HUES64 (cell line): ENCODE measurements around the gene DTL.

Experiments used
- H3K27ac ChIP-seq: 2 replicates; pipeline ENCODE4 v1.7.0; 2013; ENCODE audit warnings: low read depth, low read length, inconsistent platforms
- H3K27me3 ChIP-seq: 2 replicates; pipeline ENCODE4 v1.6.1; 2013; ENCODE audit warnings: mild to moderate bottlenecking, low read length; ENCODE audit not compliant: insufficient read depth
- H3K36me3 ChIP-seq: 2 replicates; pipeline ENCODE4 v1.6.1; 2013; ENCODE audit warnings: mild to moderate bottlenecking, low read length; ENCODE audit not compliant: insufficient read depth
- H3K4me1 ChIP-seq: 2 replicates; pipeline ENCODE4 v1.6.1; 2013; ENCODE audit warnings: mild to moderate bottlenecking, low read length, moderate library complexity; ENCODE audit not compliant: insufficient read depth
- H3K4me3 ChIP-seq: 2 replicates; pipeline ENCODE4 v1.5.1; 2013; ENCODE audit warnings: mild to moderate bottlenecking, low read length, moderate library complexity
- H3K9ac ChIP-seq: 2 replicates; pipeline ENCODE4 v1.6.1; 2013; ENCODE audit warnings: mild to moderate bottlenecking, low read depth, low read length
- H3K9me3 ChIP-seq: 2 replicates; pipeline ENCODE4 v1.6.1; 2013; ENCODE audit warnings: low read depth, low read length; ENCODE audit not compliant: insufficient read depth
- WGBS: fragments of 150-250, 120-280 bp; methylation state at CpG from one replicate; pipeline ENCODE4 v1.1.7; 2013; ENCODE audit warnings: missing lambda C conversion rate; 5-methylcytosine and 5-hydroxymethylcytosine counted together

Gene DTL

GRCh38 chr1:212098310-212098709, 62.8 kb downstream of the DTL start:
- Histone ChIP-seq H3K27ac (no peak overlapping the region; the same call in 1 of the 2 replicates), H3K9ac (no peak overlapping the region), H3K4me3 (no peak overlapping the region), H3K27me3 (no peaks in the 10 kb centered on the region), H3K9me3 (no peaks in the 10 kb centered on the region), H3K4me1 (peaks cover 24% of the 10 kb centered on the region), H3K36me3 (peaks cover 42% of the 10 kb centered on the region)
- WGBS = 87% methylated on average over 9 of the region's 9 CpGs

DNA sequence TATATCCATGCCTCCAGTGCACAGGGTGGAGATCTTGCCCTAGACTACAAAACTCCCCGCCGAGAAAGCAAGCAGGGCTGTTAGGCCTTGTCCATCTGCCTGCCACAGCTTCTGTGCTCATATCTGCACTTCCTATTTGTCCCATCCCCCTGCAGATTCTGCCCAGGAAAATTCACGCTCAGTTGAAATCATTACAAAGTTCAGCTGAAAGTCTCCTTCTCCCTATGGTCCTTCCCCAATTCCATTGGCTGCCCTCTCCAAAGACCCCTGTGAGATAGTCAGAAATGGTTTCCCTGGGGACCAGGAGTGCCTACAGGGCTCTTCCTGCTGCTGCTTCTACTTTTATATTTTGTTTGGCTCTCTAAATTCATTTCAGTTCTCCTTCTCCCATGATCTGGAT, 63.2 kb downstream of the DTL start:
- H3K4me3 ChIP-seq = no peak overlapping the region
- no peak overlapping the region for H3K9ac ChIP-seq
- H3K36me3 ChIP-seq = peaks cover 45% of the 10 kb centered on the region
- H3K27me3 ChIP-seq = no peaks in the 10 kb centered on the region
- no peaks in the 10 kb centered on the region for H3K9me3 ChIP-seq
- H3K27ac ChIP-seq = no peak overlapping the region
- H3K4me1 ChIP-seq = peaks cover 26% of the 10 kb centered on the region
- 93% methylated on average over 3 of the region's 3 CpGs for WGBS

- Histone ChIP-seq H3K27ac (no peak overlapping the region), H3K4me3 (no peak overlapping the region), H3K4me1 (peaks cover 51% of the 10 kb centered on the region), H3K27me3 (no peaks in the 10 kb centered on the region), H3K36me3 (peaks cover 53% of the 10 kb centered on the region), H3K9me3 (no peaks in the 10 kb centered on the region), H3K9ac (no peak overlapping the region)
These were observed 65.7 kb downstream of the DTL start for GRCh38 chr1:212101251-212101650.

DNA sequence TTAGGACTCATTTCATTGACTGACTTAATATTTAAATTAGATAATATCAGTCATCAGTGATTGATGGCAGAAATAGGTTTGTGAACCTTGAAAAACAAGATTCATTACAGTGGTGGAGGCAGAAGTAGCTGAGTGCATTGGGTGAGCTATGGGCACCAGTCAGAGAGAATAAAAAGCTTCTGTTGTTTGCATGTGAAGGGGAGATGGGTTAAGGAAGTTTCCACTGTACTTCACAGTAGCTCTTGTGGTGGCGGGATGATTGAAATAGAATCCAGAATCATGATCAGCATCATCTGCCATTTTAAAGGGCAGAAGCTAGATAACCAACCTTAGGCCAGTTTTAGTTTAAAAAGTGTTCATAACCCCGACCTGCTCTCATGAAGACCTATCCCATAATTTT, 66.2 kb downstream of the DTL start:
- Histone ChIP-seq H3K4me1 (peaks cover 52% of the 10 kb centered on the region), H3K9ac (no peak overlapping the region), H3K36me3 (peaks cover 53% of the 10 kb centered on the region), H3K27me3 (no peaks in the 10 kb centered on the region), H3K4me3 (no peak overlapping the region), H3K9me3 (no peaks in the 10 kb centered on the region), H3K27ac (no peak overlapping the region)
- 87% methylated on average over 2 of the region's 2 CpGs for WGBS

- no peak overlapping the region for H3K9ac ChIP-seq
- no peaks in the 10 kb centered on the region for H3K27me3 ChIP-seq
- H3K36me3 ChIP-seq = peaks cover 59% of the 10 kb centered on the region
- H3K4me3 ChIP-seq = no peak overlapping the region
- no peaks in the 10 kb centered on the region for H3K9me3 ChIP-seq
- H3K27ac ChIP-seq = no peak overlapping the region; the same call in 1 of the 2 replicates
- WGBS = 91% methylated on average over 3 of the region's 3 CpGs
- peaks cover 41% of the 10 kb centered on the region for H3K4me1 ChIP-seq
These were observed 69.2 kb downstream of the DTL start for GRCh38 chr1:212104586-212105325.

- H3K36me3 ChIP-seq = peaks cover 43% of the 10 kb centered on the region
These were observed 70.8 kb downstream of the DTL start for GRCh38 chr1:212106286-212106792.

GRCh38 chr1:212107481-212107880, 71.9 kb downstream of the DTL start:
- Histone ChIP-seq H3K36me3 (peaks cover 31% of the 10 kb centered on the region), H3K9me3 (no peaks in the 10 kb centered on the region), H3K27ac (no peak overlapping the region), H3K4me1 (peaks cover 44% of the 10 kb centered on the region), H3K9ac (no peak overlapping the region), H3K27me3 (no peaks in the 10 kb centered on the region), H3K4me3 (no peak overlapping the region)
- WGBS = 93% methylated on average over 3 of the region's 3 CpGs

More at GRCh38 chr1:212106286-212106792, 70.8 kb downstream of the DTL start:
- WGBS = 56% methylated on average over 1 of the region's 1 CpG
- H3K4me1 ChIP-seq = peaks cover 44% of the 10 kb centered on the region
- no peak overlapping the region for H3K4me3 ChIP-seq
- H3K9ac ChIP-seq = no peak overlapping the region
- H3K27ac ChIP-seq = peak overlapping the region; percentile 45
- H3K9me3 ChIP-seq = no peaks in the 10 kb centered on the region
- no peaks in the 10 kb centered on the region for H3K27me3 ChIP-seq

- no peaks in the 10 kb centered on the region for H3K9me3 ChIP-seq
- no peak overlapping the region for H3K4me3 ChIP-seq
- H3K4me1 ChIP-seq = peaks cover 44% of the 10 kb centered on the region
- 100% methylated on average over 1 of the region's 1 CpG for WGBS
- H3K27me3 ChIP-seq = no peaks in the 10 kb centered on the region
- H3K27ac ChIP-seq = no peak overlapping the region
- H3K36me3 ChIP-seq = peaks cover 26% of the 10 kb centered on the region
- no peak overlapping the region for H3K9ac ChIP-seq
These were observed 72.6 kb downstream of the DTL start for GRCh38 chr1:212108187-212108586.

DNA sequence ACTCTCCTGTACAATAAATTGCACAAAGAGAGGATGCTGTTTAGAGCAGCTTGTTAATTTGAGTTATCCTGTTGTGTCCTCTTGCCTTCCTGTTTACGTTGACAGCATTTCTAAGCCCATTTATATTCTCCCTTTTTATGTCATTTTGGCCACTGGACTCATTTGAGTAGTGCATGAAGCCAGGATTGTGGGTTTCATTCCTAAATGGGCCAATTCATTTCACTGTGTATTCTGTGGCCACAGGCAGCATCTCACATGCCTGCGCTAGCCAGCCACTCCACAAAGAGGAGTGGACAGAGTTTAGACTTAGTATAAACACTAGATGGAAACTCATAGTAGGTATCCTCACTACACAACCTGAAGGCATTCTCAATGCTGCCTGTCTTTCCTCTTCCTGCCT, 73.4 kb downstream of the DTL start:
- Histone ChIP-seq H3K36me3 (peaks cover 19% of the 10 kb centered on the region), H3K4me1 (peaks cover 40% of the 10 kb centered on the region), H3K27me3 (no peaks in the 10 kb centered on the region), H3K4me3 (no peak overlapping the region), H3K9ac (no peak overlapping the region), H3K9me3 (no peaks in the 10 kb centered on the region), H3K27ac (no peak overlapping the region)
- 86% methylated on average over 2 of the region's 2 CpGs for WGBS

DNA sequence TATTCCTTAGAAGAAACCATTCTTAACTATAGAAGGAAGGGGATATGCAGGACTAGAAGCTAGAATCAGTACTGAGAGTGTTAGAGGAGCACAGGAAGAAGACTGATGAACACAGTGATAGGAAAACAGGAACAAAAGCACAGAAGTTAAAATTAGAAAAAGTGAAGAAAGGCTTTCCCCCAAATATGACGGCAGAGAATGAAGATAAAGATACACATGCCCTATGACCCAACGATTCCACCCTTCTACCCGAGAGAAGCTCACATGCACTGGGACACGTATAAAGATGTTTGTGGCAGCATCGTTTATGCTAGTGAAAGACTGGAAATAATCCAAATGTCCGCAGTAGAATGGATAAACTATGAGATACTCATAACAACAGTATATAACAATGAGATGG, 74.2 kb downstream of the DTL start:
- 96% methylated on average over 6 of the region's 6 CpGs for WGBS
- no peaks in the 10 kb centered on the region for H3K9me3 ChIP-seq
- no peaks in the 10 kb centered on the region for H3K27me3 ChIP-seq
- no peak overlapping the region for H3K4me3 ChIP-seq
- peaks cover 32% of the 10 kb centered on the region for H3K4me1 ChIP-seq
- no peak overlapping the region for H3K9ac ChIP-seq
- no peak overlapping the region for H3K27ac ChIP-seq
- peaks cover 13% of the 10 kb centered on the region; the same call in 1 of the 2 replicates for H3K36me3 ChIP-seq

DNA sequence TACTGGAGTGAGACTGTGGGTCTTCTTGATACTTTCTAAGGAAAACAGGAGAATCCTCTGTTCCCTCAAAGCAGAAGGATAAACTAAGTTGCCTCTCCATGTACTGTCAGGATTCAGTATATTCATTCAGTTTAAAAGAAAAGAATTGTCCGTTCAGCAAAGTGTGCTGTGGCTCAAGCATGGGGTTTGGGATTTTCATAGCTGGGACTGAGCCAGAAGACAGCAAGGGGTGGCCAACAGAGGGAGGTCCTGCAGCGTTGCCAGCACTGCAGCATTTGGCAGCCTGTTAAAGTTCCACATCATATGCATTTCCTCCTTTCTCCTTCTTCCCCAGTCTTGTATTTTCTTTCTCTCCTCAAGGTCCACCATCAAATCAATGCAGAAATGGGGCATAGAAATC, 75.1 kb downstream of the DTL start:
- H3K9me3 ChIP-seq = no peaks in the 10 kb centered on the region
- H3K27me3 ChIP-seq = no peaks in the 10 kb centered on the region
- H3K4me1 ChIP-seq = peaks cover 23% of the 10 kb centered on the region
- H3K4me3 ChIP-seq = no peak overlapping the region
- H3K9ac ChIP-seq = no peak overlapping the region
- H3K36me3 ChIP-seq = peaks cover 13% of the 10 kb centered on the region; the same call in 1 of the 2 replicates
- WGBS = 83% methylated on average over 2 of the region's 2 CpGs
- H3K27ac ChIP-seq = no peak overlapping the region
